ENCODE results near the gene MBOAT1.

DNA sequence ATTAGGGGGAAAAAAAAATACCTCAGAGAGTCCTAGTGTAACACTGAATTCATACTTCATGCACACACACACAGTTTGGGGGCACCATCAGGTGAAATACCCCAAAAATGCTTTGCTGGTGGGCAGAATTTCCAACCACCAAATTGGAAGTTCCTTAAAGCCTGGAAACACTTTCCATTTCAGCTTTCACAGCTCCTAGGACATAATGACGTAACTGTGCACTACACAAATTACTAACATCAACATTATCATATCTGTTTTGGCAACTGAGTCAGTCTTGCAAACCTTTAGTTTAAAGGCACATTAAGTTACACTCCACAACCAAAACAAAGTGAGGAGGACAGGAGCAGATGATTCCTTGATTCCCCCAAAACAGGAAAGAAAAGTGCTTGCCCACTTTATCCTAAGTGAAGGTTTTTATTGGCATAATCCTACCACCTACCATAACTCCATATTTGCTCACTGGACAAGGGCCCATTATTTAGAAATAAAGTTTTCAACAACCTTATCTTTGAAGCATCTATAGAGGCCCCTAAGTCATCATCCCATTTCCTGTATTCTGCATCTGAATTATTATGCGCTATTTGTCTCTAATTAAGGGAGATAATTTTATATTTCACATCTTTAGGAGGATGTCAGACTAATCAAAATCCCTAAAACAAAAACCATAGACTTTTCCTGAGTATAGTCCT, 3.4 kb downstream of the MBOAT1 start:
- TF ChIP-seq, protein P1, sequence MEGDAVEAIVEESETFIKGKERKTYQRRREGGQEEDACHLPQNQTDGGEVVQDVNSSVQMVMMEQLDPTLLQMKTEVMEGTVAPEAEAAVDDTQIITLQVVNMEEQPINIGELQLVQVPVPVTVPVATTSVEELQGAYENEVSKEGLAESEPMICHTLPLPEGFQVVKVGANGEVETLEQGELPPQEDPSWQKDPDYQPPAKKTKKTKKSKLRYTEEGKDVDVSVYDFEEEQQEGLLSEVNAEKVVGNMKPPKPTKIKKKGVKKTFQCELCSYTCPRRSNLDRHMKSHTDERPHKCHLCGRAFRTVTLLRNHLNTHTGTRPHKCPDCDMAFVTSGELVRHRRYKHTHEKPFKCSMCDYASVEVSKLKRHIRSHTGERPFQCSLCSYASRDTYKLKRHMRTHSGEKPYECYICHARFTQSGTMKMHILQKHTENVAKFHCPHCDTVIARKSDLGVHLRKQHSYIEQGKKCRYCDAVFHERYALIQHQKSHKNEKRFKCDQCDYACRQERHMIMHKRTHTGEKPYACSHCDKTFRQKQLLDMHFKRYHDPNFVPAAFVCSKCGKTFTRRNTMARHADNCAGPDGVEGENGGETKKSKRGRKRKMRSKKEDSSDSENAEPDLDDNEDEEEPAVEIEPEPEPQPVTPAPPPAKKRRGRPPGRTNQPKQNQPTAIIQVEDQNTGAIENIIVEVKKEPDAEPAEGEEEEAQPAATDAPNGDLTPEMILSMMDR (IDR thresholded peaks at IDR 0.05), result no peak
- TF ChIP-seq POLR2A (IDR thresholded peaks at IDR 0.05), result no peak

All from uterus (tissue), 2 donors.